DOHH2 (cell line): ENCODE data around the gene IL1A.

Source experiments
- EZH2phosphoT487 ChIP-seq: fragments of 200-600 bp; sonication (generic); IDR thresholded peaks from 2 replicates; pipeline ENCODE4 v1.6.1; 2017; ENCODE audit warnings: borderline replicate concordance, mild to moderate bottlenecking, antibody characterized with exemption, low read length, moderate library complexity, mixed read lengths
- TF ChIP-seq, protein P1 (sequence below): fragments of 200-600 bp; sonication (generic); IDR thresholded peaks from one replicate; pipeline ENCODE4 v1.5.1; 2014; ENCODE audit warnings: antibody characterized with exemption, mild to moderate bottlenecking, low read depth, low read length; ENCODE audit not compliant: poor library complexity, severe bottlenecking

DNA sequence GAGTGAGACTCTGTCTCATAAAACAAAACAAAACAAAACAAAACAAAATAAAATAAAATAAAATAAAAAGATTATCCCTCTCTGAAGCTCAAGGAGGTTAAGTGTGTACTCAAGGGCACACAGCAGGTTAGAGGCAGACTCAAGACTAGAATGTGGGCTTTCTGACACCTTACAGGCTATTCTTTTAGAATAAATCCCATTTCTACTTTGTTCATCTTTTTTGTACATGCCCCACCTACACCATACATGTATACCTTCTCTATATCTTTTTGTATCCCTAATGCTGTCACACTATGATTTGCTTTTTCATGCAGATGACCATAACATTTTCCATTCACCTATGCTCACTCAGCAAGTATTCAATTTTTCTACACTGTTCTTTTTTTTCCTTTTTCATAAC, 49.7 kb upstream of the IL1A start:
- TF ChIP-seq, protein P1, sequence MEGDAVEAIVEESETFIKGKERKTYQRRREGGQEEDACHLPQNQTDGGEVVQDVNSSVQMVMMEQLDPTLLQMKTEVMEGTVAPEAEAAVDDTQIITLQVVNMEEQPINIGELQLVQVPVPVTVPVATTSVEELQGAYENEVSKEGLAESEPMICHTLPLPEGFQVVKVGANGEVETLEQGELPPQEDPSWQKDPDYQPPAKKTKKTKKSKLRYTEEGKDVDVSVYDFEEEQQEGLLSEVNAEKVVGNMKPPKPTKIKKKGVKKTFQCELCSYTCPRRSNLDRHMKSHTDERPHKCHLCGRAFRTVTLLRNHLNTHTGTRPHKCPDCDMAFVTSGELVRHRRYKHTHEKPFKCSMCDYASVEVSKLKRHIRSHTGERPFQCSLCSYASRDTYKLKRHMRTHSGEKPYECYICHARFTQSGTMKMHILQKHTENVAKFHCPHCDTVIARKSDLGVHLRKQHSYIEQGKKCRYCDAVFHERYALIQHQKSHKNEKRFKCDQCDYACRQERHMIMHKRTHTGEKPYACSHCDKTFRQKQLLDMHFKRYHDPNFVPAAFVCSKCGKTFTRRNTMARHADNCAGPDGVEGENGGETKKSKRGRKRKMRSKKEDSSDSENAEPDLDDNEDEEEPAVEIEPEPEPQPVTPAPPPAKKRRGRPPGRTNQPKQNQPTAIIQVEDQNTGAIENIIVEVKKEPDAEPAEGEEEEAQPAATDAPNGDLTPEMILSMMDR: no peak
- TF ChIP-seq EZH2phosphoT487: no peak
